ENCODE data around the gene BRIP1. TPM values are rescaled to one million over a fixed set of nuclear protein-coding genes. Genes with fewer than 3 reads are reported as not detected.

Gene BRIP1
- total RNA-seq, result 1.7 and 3.2 TPM in 2 replicates

GRCh38 chr17:61862975-61863800 is at the start of gene BRIP1:
Gene BRIP1, minus strand, starts transcription at chr17:61863528. Its CDS starts 1,989 bp downstream, at chr17:61861539.

Other genes starting within 250 kb of the BRIP1 start
- 13.3 and 16.2 TPM in 2 replicates for gene INTS2, start 64.5 kb upstream of the BRIP1 start, total RNA-seq
- 51.4 and 59.7 TPM in 2 replicates for gene MED13, start 201.8 kb upstream of the BRIP1 start, total RNA-seq

Measured in smooth muscle cell of the pulmonary artery (primary cell).